K562 (cell line): Measurements from ENCODE around the gene DUSP5. TPM values are rescaled to one million over a fixed set of nuclear protein-coding genes. Genes with fewer than 3 reads are reported as not detected.

ENCODE experiments used
- BDP1 ChIP-seq: IDR thresholded peaks from 3 replicates; pipeline ENCODE4 v1.6.1; 2011; ENCODE audit not compliant: insufficient read length, insufficient read depth
- EHMT2 ChIP-seq: fragments of 450-650 bp; IDR thresholded peaks from 2 replicates; pipeline ENCODE4 v1.6.1; 2018; ENCODE audit warnings: antibody characterized with exemption
- HES1 ChIP-seq: fragments of 450-650 bp; IDR thresholded peaks from 2 replicates; pipeline ENCODE4 v1.6.1; 2016; ENCODE audit warnings: low read depth, mild to moderate bottlenecking, moderate library complexity
- MAFG ChIP-seq: fragments of 450-650 bp; conservative IDR thresholded peaks from 2 replicates; pipeline ENCODE4 v1.6.1; 2016; ENCODE audit warnings: missing genetic modification characterization, missing compliant biosample characterization
- MITF ChIP-seq: IDR thresholded peaks from 2 replicates; pipeline ENCODE4 v1.6.1; 2014; ENCODE audit warnings: antibody characterized with exemption
- NCOA1 ChIP-seq: fragments of 450-650 bp; IDR thresholded peaks from 2 replicates; pipeline ENCODE4 v1.6.1; 2016; ENCODE audit warnings: low read depth
- SRSF9 ChIP-seq: fragments of 200-400 bp; formaldehyde crosslinking; IDR thresholded peaks from 2 replicates; pipeline ENCODE4 v1.6.1; 2017; ENCODE audit warnings: low read depth, low read length, borderline replicate concordance
- TCF7L2 ChIP-seq: fragments of 150-350 bp; IDR thresholded peaks from 2 replicates; pipeline ENCODE4 v1.6.1; 2016; ENCODE audit warnings: low read depth, mild to moderate bottlenecking, low read length, moderate library complexity
- ZBTB7A ChIP-seq: IDR thresholded peaks from 2 replicates; pipeline ENCODE4 v1.6.1; 2011; ENCODE audit warnings: low read depth, mild to moderate bottlenecking, low read length, moderate library complexity, borderline replicate concordance; ENCODE audit not compliant: control insufficient read depth
- ZFP1 ChIP-seq: fragments of 450-650 bp; formaldehyde crosslinking; IDR thresholded peaks from 2 replicates; pipeline ENCODE4 v1.4.0; 2020; ENCODE audit warnings: mild to moderate bottlenecking, mixed read lengths
- ZFP30 ChIP-seq: fragments of 250-450 bp; sonication (Bioruptor Pico); IDR thresholded peaks from 2 replicates; pipeline ENCODE4 v1.8.0; 2022; ENCODE audit warnings: moderate library complexity, mild to moderate bottlenecking, inconsistent platforms, borderline replicate concordance
- ZNF318 ChIP-seq, 2 experiments: fragments of 450-650 bp; IDR thresholded peaks; 2 replicates each; pipeline ENCODE4 v1.6.1; 2016; ENCODE audit warnings: mild to moderate bottlenecking in 2 of 2, borderline replicate concordance in 1 of 2, low read depth in 1 of 2, moderate library complexity in 1 of 2
- polyA plus RNA-seq, 8 experiments: library from polyadenylated mRNA; depleted of rRNA in 4 of 8; stranded (reverse) in 5 of 8; unstranded in 3 of 8; fragments of >200 nt; fragmentation: Nextera tagmentation in 2 of 8; fragmentation: Illumina TruSeq in 1 of 8; extraction: Ambion mirVana in 2 of 8; extraction: Trizol in 1 of 8; gene quantifications; 2 replicates each; pipeline versions ENCODE4 v1.2.1 to v1.2.3, GENCODE V29; 2011 to 2014; ENCODE audit warnings: inconsistent platforms in 1 of 8, missing spikeins in 1 of 8
- total RNA-seq, 7 experiments: library from RNA; depleted of rRNA in 6 of 7; stranded (reverse); fragments of >200 nt in 6 of 7; fragmentation: Illumina TruSeq in 2 of 7; extraction: Trizol in 2 of 7; gene quantifications; 2 replicates each; pipeline versions ENCODE4 v1.2.1 to v1.2.3, GENCODE V29; 2011 to 2021; ENCODE audit warnings: low replicate concordance in 1 of 7

The DUSP5 gene
- total and polyA plus RNA-seq, 9 of the 15 experiments (the other 6 are each of a cell fraction or from before 2014, with no cell fraction given) = 0.49 to 3.4 (median 2.0) TPM

GRCh38 chr10:110502072-110502845 is 4.6 kb downstream of the DUSP5 start (continued):
- TF ChIP-seq ZNF318 (IDR thresholded peaks at IDR 0.05; ENCODE audit: borderline replicate concordance in 1 of 2, low read depth in 1 of 2) (no peak), ZFP30 (CRISPR knock-in tag) (no peak), EHMT2 (no peak), ZBTB7A (no peak), MITF (no peak), NCOA1 (no peak), BDP1 (no peak), TCF7L2 (no peak), HES1 (no peak), ZFP1 (no peak), SRSF9 (no peak), MAFG (tag) (no peak)
